HG02852 (cell line): ENCODE results near the gene PCDHA1.
"Not testable (repeated sequence)": the region's sequence is repeated elsewhere in the genome, so short reads cannot be mapped to it uniquely, and the experiment has no call there.

Experiments used
- ATAC-seq: cut with Tn5 transposase; IDR thresholded peaks from one replicate; pipeline ENCODE4 v1.9.1; 2021; ENCODE audit warnings: mild to moderate bottlenecking, moderate library complexity; ENCODE audit not compliant: unreplicated experiment

PCDHA1 gene

GRCh38 chr5:140785905-140786686, at the start of gene PCDHA1:
Gene PCDHA1 (plus strand): TSS chr5:140786140.
- ATAC-seq, result no peak

- no peak for ATAC-seq
These were observed 48.5 kb upstream of the PCDHA1 start for GRCh38 chr5:140737486-140737885.

- ATAC-seq, result no peak
These were observed 44.0 kb upstream of the PCDHA1 start for GRCh38 chr5:140741967-140742366.

- ATAC-seq, result no peak
These were observed 32.4 kb upstream of the PCDHA1 start for GRCh38 chr5:140753561-140753960.

DNA sequence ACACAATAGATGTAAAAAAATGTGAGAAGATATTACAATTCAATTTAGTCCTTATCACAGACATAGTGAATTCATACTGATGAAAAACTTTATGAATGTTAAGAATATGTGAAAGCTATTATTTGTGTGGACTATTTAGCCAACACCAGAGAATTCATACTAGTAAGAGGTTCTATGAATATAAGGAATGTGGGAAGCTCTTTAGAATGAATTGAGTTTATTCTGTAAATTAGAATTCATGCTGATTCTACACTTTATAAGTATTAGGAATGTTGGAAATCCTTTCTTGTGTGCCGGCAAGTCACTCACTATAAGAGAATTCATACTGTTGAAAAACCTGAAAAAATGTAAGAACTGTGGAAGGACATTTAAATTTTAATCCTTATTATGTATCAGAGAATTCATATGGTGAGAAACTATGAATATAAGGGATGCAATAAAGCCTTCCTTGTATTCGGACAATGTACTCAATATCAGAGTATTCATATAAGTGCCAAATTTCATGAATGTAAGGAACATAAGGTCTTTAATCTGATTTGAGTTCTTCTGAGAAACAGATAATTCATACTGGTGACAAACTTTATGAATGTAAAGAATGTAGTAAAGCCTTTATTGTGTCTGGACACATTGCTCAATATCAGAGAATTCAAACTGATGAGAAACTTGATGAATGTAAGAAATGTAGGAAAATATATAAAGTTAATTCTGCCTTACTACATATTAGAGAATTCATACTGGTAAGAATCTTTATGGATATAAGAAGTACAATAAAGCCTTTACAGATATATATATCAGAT, 21.6 kb upstream of the PCDHA1 start:
- no peak for ATAC-seq

- ATAC-seq, result no peak
These were observed 18.5 kb upstream of the PCDHA1 start for GRCh38 chr5:140767444-140767843.

GRCh38 chr5:140780512-140780911, 5.4 kb upstream of the PCDHA1 start:
- no peak for ATAC-seq

DNA sequence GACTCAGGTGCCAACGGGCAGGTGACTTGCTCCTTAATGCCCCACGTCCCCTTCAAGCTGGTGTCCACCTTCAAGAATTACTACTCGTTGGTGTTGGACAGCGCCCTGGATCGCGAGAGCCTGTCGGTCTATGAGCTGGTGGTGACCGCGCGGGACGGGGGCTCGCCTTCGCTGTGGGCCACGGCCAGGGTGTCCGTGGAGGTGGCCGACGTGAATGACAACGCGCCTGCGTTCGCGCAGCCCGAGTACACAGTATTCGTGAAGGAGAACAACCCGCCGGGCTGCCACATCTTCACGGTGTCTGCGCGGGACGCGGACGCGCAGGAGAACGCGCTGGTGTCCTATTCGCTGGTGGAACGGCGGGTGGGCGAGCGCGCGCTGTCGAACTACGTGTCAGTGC, 1.5 kb downstream of the PCDHA1 start:
- ATAC-seq, result not testable (repeated sequence)

GRCh38 chr5:140787849-140788504, 2.0 kb downstream of the PCDHA1 start:
- ATAC-seq, result not testable (repeated sequence)

- ATAC-seq, result no peak
These were observed 5.1 kb downstream of the PCDHA1 start for GRCh38 chr5:140791089-140791488.

DNA sequence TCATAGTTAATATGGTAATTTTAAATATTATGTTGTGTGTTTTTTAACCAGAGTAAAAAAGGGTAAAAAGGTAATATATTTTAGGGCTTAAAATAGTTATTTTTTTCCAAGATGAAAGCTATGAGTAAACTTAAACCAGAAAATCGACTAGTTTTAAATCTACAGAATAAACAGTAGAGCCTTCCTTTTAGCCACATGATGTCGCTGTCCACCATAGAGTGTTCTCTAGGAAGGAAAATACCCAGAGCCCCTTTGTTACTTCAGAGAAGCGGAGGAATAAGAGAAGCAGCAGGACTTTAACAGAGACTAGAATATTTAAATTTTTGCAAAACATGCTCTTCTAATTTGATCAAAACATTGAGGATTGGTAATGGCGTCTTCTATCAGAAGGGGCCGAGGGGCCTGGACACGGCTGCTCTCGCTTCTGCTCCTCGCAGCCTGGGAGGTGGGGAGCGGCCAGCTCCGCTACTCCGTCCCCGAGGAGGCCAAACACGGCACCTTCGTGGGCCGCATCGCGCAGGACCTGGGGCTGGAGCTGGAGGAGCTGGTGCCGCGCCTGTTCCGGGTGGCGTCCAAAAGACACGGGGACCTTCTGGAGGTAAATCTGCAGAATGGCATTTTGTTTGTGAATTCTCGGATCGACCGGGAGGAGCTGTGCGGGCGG, 8.8 kb downstream of the PCDHA1 start, which contains the start of gene PCDHA2:
TSS of gene PCDHA2 (plus strand) at position 258 of the 664 bp plus-strand sequence.
- no peak for ATAC-seq

DNA sequence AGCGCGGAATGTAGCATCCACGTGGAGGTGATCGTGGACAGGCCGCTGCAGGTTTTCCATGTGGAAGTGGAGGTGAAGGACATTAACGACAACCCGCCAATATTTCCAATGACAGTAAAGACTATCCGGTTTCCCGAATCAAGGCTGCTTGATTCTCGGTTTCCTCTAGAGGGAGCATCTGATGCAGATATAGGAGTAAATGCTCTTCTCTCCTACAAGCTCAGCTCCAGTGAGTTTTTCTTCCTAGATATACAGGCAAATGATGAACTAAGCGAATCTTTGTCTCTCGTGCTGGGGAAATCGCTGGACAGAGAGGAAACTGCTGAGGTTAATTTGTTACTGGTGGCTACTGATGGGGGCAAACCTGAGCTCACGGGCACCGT, 9.3 kb downstream of the PCDHA1 start:
- ATAC-seq, result no peak

- not testable (repeated sequence) for ATAC-seq
These were observed 10.3 kb downstream of the PCDHA1 start for GRCh38 chr5:140796072-140796717.

- ATAC-seq, result no peak
These were observed 10.8 kb downstream of the PCDHA1 start for GRCh38 chr5:140796718-140797095.

DNA sequence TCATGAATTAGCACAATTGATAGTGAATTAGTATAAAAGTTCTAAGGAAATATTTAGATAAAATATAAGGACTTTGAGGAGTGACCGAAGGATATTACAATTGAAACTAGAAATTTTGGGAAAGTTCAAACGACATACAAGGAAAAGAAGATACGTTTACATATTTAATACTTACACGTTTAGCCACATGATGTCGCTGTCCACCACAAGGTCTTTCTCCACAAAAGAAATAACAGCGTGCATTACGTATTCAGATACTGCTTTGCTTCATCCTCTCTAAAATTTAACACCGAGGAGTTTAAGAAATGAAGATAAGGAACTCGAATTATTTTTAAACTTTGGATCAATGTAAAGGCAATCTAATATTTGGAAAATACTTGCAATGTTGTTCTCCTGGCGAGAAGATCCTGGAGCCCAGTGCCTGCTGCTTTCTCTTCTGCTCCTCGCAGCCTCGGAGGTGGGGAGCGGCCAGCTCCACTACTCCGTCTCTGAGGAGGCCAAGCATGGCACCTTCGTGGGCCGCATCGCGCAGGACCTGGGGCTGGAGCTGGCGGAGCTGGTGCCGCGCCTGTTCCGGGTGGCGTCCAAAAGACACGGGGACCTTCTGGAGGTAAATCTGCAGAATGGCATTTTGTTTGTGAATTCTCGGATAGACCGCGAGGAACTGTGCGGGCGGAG, 15.0 kb downstream of the PCDHA1 start, which contains the start of gene PCDHA3:
TSS of gene PCDHA3 (plus strand) at position 242 of the 678 bp plus-strand sequence.
- no peak for ATAC-seq

DNA sequence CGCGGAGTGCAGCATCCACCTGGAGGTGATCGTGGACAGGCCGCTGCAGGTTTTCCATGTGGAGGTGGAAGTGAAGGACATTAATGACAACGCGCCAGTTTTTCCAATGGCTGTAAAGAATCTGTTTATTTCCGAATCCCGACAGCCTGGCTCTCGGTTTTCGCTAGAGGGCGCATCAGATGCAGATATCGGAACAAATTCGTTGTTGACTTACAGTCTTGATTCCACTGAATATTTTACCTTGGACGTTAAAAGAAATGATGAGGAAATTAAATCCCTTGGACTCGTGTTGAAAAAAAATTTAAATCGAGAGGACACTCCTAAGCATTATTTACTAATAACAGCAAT, 15.5 kb downstream of the PCDHA1 start:
- no peak for ATAC-seq

DNA sequence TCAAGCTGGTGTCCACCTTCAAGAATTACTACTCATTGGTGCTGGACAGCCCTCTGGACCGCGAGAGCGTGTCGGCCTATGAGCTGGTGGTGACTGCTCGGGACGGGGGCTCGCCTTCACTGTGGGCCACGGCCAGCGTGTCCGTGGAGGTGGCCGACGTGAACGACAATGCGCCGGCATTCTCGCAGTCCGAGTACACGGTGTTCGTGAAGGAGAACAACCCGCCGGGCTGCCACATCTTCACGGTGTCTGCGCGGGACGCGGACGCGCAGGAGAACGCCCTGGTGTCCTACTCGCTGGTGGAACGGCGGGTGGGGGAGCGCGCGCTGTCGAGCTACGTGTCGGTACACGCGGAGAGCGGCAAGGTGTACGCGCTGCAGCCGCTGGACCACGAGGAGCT, 16.4 kb downstream of the PCDHA1 start:
- ATAC-seq, result not testable (repeated sequence)

GRCh38 chr5:140802781-140803271, 16.9 kb downstream of the PCDHA1 start:
- ATAC-seq, result no peak

DNA sequence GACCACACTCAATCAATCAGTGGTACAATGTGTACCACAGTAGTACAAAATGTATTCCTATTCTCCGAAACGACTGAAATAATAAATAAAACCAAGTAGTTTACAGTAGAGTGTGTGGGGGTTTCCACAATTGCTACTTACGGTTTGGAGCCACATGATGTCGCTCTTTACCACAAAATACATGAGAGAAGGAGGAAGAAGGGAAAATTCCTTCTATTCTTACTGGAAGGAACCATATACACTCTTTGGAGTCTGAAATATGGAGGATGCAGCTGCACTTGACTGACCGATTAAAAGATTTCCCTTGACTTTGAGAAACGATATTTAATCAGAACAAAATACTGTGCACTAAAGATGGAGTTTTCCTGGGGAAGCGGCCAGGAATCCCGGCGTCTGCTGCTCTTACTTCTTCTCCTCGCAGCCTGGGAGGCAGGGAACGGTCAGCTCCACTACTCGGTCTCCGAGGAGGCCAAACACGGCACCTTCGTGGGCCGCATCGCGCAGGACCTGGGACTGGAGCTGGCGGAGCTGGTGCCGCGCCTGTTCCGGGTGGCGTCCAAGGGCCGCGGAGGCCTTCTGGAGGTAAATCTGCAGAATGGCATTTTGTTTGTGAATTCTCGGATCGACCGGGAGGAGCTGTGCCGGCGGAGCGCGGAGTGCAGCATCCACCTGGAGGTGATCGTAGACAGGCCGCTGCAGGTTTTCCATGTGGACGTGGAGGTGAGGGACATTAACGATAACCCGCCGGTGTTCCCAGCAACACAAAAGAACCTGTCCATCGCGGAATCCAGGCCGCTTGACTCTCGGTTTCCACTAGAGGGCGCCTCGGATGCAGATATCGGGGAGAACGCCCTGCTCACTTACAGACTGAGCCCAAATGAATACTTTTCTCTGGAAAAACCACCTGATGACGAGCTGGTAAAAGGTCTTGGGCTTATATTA, 21.2 kb downstream of the PCDHA1 start, which contains the start of gene PCDHA4:
TSS of gene PCDHA4 (plus strand) at position 235 of the 942 bp plus-strand sequence.
- ATAC-seq, result no peak
